CD4-positive, alpha-beta T cell treated with Interleukin-17A for 1 hour (primary cell): Measurements from ENCODE around the gene ATG5.

Experiments
- DNase-seq: peaks from one replicate; pipeline ENCODE4 v3.0.0-alpha.2; 2020

Gene ATG5

DNA sequence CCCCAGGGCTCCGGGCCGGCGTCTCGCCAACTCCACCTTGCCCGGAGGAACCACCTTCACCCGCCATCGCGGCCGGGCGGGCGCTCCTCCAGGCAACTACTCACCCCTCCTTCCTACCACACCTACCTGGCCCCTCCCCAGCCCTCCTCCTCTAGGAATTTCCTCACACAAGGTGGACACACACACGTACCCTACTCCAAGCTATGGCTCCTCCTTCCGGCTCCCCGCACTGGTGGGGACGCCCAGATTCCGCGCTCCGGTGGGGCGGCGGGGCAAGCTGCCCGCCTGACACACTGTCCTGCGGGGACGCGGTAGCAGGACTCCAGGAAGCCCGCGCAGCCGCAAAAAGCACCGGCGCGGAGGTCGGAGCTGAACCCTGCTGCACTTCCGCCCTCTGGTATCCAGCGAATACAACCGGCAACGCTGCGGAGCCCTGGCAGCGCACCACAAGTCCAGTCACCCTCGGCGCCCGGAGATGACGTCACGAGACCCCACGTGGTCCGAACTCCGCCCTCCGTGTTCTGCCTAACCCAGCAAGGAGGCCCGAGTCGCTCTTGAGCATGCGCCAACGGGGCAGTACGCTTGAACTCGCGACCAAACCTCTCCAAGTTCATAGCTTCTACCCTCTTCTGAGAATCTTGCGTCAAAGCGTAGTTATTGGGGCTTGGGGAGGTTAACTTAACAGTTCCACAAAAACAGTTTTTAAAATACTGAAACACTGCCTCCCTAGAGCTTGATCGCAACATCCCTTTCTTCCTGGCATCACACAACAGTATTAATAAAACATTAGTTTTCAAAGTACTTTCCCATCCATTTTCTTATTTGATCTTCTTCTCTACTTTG lies at the start of gene ATG5:
TSS of gene ATG5 (minus strand) at position 425 of the 843 bp plus-strand sequence. CDS start 9,552 bp downstream, outside the sequence.
- peak; percentile 100 for DNase-seq

DNA sequence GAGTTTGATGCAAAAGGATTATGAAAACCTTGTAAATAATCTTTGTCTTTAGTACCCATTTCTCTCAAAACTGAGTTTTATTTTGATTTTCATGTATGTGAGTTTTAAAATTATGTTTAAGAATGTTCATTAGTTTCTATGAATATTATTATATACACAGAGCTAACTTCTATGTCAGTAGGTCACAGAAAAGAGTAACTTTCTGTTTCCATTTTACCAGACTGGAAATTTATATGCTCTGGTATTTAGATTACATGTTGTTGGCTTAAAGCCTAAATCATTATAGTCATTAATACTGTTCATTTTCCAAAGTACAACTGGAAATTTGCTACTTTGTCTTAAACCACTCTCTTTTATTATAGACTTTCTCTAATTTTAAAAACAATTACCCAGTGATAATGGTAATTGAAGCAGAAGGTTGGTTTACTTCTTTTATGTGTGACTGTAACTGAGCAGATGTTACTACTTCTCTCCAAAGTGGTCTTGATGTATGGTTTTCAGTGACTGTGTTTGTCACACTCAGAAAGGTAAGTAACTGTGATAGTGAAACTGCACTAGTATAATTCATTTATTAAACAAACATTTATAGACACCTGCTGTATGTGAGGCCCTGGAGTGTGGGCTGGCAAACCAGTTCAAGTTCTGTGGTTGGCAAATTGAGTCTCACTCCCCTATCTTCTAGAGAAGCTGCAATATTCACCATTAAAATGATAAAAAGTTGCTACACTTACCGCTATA lies 48.1 kb upstream of the ATG5 start:
- DNase-seq, result no peak

DNA sequence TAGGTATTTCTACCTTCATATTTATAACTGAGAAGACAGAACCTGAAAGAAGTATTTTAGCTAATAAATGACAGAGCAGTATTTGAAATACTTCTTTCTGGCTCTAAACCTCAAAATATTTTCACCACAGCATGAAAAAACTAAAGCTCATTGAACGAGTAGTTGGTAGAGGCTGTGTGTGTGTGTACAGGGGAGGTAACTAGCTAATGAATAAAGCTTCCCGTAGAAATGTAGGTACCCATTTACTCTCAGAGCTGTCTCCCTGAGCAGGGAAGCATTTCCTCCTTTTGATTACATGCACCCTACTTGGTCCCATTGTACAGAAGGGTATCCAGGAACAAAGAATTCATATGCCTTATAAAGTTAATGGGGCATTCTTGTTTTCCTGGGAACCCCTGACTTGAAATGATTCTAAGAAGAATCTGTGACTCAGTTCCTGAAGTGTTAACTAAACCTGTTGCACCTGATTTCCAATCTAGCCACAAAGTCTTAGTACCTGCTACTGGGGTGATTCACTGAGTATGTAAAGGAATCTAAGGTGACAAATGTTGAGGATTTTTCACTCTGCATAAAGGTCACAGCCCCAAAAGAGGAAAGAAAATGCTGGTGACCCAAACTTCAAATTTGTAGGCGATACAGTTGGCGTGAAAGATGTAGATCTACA lies 47.4 kb upstream of the ATG5 start:
- no peak for DNase-seq

DNA sequence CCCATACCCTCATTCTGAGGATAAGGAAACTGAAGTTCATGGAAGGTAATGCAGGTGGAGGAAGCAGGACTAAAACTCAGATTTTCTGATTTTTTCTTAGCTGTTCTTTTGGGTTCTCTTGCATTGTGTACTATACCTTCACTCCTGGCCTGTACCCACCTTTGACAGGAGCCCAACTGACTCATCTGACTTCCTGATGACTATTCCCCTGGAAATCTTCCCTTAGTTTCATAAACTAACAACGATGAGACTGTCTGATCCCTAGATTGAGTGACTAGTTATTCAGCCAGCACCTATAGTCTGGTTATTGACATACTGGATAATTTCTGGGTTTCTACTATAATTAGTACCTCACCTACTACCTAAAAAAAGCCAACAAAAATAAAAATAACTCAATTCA lies 45.1 kb upstream of the ATG5 start:
- no peak for DNase-seq

DNA sequence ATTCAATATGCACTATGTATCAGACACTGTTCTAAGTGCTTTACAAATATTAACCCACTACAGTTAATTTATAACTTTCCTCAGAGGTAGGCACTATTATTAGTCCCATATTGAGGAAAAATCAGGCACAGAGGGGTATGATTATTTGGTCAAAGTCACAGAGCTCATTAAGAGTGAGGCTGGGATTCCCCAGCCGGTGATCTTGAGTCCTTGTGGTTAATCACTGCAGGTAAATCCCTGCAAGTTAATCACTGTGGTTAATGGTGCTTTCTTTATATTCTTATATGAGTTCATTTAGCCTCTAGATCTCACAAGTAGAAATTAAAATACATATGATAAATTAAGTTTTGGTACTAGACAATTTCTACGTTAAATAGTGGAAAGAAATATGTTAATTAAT lies 44.2 kb upstream of the ATG5 start:
- DNase-seq, result no peak

DNA sequence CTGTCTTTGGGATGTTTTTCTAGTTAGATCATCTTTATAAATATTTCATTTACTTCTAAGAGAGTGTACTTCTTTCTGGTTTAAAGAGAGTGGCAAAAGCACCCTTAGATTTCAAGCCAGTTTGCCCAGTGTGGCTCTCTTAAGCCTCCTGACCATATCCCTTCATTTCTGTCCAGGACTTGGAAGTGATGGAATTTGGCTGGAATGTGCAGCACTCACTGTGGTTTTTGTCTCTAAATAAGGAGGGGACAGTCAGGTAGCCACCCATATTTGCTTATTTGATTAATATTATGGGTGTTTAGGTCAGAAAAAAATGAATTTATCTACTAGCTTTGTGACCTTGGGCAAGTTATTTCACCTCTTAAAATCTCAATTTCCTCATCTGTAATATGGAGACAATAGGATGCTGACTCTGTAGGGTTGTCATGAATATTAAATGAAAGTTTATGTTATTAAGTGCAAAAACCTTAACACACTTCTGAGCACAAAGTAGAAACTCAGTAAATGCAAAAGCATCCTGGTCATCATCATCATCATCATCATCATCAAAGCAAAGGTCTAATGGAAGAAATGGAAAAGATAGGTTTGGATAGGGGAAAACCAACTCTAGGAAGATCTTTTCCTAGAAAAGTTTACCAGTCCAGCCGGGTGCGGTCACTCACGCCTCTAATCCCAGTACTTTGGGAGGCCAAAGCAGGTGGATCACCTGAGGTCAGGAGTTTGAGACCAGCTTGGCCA lies 38.0 kb upstream of the ATG5 start:
- no peak for DNase-seq

DNA sequence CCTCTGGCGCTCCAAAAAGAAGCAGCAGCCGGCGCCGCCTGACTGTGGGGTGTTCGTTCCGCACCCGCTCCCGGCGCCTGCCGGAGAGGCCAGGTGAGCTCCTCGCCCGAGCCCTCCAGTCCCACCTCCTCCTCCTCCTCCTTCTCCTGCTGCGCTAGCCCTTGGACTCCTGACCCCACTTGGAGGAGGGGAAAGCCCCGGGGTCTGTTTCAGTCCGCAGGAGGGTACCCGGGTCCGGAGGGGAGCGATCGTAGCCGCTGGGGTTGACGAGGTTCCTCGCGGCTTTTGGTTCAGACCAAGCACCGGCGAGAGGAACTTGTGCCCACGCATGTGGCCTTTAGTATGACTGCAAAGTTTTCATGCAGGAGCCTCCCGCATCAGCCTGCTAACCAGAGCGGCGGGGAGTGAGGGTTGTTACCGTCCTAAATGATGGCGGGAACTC lies 35.5 kb upstream of the ATG5 start:
- peak; percentile 12 for DNase-seq

DNA sequence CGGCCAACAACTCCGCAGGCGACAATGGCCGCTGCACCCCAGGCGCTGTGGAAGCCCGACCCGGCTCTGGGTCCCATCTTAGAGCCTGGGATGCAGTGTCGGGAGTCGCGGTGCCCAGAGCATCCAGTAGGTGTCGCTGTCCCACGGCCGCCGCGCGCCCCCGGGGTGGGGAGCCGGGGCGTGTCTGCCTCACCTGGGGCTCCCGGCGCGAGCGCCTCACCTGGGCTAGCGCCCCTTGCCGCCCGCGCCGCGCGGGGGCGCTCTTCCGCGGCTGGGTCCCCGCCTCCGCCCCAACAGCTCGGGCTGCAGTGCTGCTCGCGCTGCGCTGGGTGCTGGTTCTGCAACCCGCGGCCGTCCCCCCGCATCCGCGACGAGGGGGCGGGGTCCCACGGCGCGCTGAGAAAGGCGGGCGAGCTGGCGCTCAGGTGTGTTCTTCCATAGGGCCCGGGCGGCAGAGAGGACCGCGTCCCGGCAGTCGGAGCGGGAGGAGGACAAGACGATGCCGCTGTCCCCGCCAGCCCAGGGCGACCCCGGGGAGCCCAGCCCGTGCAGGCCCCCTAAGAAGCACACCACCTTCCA lies 34.9 kb upstream of the ATG5 start, which contains the start of gene CRYBG1:
TSS of gene CRYBG1 (plus strand) at position 308 of the 579 bp plus-strand sequence. CDS start at position 500, 192 bp downstream.
- peak; percentile 79 for DNase-seq

DNA sequence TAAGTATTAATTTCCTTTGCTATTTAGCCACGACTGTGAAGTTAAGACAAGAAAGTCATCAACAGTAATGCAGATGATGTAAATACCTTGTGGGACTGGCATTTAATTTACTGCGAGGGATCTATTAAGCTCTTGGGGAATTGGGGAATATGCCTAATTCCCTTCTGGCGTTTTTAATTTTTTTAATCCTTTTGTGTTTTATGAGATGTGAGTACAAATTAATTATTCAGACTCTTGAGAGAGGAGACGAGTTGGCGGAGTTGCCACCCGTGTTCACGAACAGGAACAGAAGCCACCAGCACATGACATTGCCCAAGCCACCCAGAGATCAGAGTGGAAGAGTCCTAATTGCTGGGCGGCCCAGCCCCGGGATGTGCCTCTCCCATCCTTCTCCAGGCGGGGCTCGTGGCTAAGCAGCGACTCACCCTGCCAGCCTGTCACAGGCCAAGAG lies 34.4 kb upstream of the ATG5 start:
- DNase-seq, result no peak

DNA sequence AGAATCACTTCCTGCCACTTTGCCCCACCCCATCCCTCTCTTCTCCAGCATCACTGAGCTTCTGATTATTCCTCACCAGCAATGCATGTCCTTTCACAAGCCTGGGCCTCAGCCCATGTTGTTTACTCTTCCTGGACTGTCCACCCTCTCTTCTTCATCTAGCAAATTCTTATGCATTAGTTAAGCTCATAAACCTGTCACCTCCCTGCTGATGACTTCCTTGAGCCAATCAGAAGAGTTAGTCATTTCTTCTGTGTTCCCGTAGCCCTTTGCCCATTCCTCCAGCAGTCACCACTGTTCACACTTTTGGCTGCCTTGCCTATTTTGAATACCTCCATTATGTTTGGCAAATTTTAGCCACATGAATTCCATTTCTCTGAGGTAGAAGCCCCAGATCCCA lies 30.8 kb upstream of the ATG5 start:
- no peak for DNase-seq

DNA sequence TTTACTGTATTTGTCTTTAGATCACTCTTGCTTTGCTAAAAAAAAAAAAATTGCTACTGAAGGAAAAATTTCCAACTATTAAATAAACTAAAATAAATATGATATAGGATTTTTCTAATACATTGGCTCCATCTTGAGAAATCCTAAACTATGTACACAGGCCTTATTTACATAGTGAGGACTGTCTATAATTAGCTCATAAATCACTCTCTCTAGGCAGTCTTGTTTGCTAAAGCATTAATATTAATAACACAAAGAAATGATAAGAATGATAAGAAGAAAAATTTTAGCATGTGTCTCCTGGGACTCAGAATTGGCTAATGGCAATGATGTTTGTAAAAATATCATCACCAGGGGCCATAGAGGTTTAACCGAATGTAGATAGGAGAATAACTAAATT lies 21.7 kb upstream of the ATG5 start:
- no peak for DNase-seq

DNA sequence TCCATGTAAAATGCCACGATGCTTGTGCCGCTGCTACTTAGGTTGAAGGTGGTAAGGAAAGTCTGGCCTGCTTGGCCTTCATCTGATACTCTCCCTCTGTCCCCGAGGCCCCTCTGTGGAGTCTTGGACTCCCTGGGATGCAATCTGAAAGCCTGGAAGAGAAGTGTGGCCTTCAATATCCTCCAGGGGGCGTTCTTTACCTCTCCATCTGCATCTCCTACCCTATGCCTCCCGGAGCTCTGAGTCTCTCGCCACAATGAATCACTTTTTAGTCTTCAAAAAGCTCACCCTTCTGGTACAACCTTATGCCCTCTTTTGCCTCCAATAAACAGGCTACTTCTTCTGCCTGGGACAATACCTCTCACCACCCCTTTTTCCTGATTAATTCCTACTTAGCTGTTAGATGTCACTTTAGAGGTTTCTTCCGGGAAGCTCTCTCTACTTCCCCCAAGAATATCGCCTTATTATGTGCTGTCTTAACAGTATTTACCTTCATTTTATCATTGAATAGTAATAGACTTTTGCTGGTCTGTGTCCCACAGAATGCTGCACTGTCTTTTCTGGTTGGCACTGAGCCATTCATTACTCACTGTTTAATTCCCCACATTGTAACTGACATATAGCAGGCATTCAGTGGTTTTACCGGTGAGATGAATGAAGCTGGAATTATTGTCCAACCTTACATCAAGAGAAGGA lies 13.9 kb upstream of the ATG5 start:
- DNase-seq, result peak; percentile 59

DNA sequence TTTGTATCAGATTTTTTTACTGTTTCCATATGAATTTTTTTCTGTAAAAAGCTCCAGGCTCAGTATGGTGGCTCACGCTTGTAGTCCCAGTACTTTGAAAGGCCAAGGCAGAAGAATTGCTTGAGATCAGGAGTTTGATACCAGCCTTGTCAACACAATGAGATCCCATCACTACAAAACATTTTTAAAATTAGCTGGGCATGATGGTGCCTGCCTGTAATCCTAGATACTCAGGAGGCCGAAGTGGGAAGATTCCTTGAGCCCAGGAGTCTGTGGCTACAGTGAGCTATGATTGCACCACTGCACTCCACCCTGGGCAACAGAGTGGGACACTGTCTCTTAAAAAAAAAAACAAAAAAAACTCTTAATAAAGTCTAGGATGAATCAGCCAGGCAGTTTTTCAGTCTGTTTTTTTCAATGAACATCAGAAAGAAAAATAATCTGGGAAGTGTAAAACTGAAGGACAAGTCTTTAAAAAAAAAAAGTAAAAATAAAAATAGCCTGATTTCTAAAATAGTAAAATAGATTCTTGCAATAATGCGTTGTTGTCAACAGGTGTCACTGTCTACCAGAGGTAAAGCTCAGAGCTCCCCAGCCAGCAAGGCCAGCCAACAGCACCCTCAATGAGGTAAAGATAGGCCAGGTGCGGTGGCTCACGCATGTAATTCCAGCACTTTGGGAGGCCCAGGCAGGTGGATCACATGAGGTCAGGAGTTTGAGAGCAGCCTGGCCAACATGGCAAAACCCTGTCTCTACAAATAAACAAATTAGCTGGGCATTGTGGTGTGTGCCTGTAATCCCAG lies 9.3 kb upstream of the ATG5 start:
- DNase-seq, result peak; percentile 73

DNA sequence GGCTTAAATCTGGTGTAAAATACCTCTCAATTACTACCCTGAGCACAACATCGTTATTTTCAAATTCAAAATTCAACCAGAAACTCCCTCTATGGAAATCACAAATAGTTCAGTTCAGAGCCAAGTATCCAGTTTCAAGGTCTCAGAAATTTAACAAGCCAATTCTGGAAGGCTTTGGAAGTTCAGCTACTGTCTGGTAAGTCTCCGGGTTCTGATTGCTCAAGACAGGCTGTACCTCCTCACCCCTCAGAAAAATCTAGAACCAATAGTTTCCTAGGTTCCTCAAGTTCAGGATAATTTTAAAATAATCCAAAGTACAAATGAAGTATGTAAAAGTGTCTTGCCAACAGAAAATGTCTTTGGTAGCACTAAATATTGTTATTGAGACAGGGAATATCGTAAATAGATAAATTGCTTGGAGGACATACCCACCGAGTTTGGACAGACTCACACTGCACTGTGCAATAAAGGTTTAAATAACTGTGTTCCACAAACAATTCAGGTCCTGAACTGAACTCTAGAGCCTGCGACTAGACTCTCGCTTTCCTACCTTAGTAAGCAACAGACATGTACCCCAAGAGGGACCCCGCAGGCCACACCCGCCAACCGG lies 729 bp downstream of the ATG5 start:
- no peak for DNase-seq

DNA sequence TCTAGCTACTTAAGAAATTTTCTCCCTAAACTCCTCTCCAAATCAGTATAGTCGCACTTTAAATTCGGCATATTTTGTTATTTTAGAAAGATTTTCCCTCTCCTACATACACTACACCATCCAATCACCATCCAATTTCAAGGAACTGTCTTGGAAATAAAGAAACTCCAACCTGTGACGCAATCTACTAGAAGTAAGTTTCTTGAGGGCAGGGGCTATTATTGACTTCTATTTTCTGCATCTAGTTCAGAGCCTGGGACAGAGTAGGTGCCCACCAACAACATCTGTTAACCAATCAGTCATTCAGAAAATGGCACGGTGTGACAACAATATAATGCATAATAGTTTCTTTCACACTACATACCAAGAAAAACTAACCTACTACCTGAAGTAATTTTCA lies 3.6 kb downstream of the ATG5 start:
- DNase-seq, result no peak

DNA sequence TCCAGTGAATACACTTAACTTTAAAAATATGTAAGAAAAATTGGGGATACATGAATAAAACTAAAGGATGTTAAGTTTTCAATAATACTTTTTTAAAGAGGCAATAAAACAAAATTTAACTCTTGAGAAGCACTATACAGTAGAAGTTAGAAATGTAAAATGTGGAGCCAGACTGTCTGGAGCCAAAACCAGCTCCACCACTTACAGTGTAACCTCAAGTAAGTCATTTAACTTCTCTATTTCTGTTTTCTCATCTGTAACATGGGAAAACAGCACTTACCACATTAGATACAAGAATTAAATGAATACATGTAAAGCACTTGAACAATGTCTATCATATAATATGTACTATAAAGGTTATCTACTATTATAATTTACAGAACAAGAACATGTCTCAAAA lies 6.7 kb downstream of the ATG5 start:
- DNase-seq, result no peak

DNA sequence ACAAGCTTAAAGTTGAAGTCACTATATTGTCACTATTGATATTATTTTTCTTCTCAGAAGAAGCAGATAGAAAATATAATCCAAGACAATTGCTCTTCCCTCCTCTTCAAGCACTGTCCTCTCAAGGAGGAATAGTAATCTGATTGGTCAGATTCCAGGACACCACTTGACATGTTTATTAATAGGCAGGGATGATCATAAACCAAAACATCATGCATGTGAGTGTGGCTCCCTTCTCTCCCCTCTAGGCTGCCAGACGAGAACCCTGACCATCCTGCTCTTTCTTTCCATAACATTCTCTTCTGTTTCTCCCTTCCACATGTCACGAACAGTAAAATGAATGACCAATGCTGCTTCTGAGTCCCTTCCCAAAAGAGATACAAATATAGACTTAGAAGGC lies 7.5 kb downstream of the ATG5 start:
- no peak for DNase-seq

DNA sequence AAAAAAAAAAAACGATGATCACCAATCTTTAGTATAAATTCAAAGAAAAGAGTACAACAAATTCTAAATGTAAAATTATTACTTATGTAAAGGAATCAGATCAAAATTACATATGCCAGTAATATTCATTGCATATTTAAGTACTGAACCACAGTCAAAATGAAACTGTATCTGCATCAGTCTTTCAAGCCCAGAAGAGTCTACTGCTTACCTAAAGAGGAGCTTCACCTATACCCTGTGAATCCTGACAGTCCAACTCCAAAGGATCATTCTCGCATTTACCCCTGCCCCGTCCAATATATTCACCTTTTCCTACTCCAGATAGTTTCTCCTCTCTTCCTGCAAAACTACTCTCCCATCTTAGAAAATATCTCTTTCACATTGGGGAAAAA lies 9.2 kb downstream of the ATG5 start:
- no peak for DNase-seq

DNA sequence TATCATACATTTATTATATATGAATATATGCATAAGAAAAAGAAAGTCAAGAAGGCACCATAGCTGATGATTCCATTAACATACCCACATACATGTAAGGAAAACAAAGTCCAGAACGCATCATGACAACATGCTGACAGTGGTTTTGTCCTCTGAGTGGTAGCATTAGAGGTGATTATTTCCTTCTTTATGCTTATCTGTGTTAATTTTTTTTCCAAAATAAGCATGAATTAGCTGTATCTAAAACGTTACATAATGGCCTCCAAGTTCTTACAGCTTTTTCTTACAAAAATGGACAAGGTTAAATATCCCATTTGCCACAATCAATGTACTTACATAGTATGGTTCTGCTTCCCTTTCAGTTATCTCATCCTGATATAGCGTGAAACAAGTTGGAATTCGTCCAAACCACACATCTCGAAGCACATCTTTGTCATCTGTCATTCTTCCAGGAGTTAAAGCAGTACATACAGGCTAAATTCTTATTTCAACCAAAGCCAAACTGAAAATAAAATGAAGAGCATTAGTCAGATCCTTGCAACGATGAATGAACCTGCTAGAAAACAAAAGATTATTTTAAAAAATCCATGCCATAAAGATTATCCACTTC lies 9.7 kb downstream of the ATG5 start:
- no peak for DNase-seq
